ENCODE measurements around the gene MAP2K5. TPM values are rescaled to one million over a fixed set of nuclear protein-coding genes. Genes with fewer than 3 reads are reported as not detected.

Gene MAP2K5
- total RNA-seq, 1 experiment from 2014 or later: 13.6 TPM

- no peaks in the 10 kb centered on the region for H3K9me3 Mint-ChIP-seq
- no peaks in the 10 kb centered on the region for H3K36me3 Mint-ChIP-seq
- H3K4me3 Mint-ChIP-seq: no peak overlapping the region
- no peak overlapping the region for H3K27ac Mint-ChIP-seq
- no peak for DNase-seq (ENCODE audit: low spot score)
- CTCF ChIA-PET: no interaction called here
- TF ChIP-seq SMAD4 (CRISPR knock-in tag; IDR thresholded peaks at IDR 0.05) (no peak), ZSCAN18 (CRISPR knock-in tag; IDR thresholded peaks at IDR 0.05) (no peak), NFATC4 (CRISPR knock-in tag; IDR thresholded peaks at IDR 0.05) (no peak), ZNF138 (CRISPR knock-in tag; conservative IDR thresholded peaks at IDR 0.05) (no peak), E2F4 (CRISPR knock-in tag; IDR thresholded peaks at IDR 0.05; ENCODE audit: borderline replicate concordance, low read depth) (no peak), RELA (CRISPR knock-in tag; IDR thresholded peaks at IDR 0.05; ENCODE audit: borderline replicate concordance) (no peak), ZNF263 (CRISPR knock-in tag; IDR thresholded peaks at IDR 0.05; ENCODE audit: low read depth) (no peak), NFYB (CRISPR knock-in tag; conservative IDR thresholded peaks at IDR 0.05; ENCODE audit: low read depth) (no peak), USF1 (CRISPR knock-in tag; IDR thresholded peaks at IDR 0.05) (no peak), ZNF219 (CRISPR knock-in tag; IDR thresholded peaks at IDR 0.05; ENCODE audit: borderline replicate concordance) (no peak)
- peaks cover 7% of the 10 kb centered on the region for H3K4me1 Mint-ChIP-seq
- H3K27me3 Mint-ChIP-seq (ENCODE audit: low read depth): no peaks in the 10 kb centered on the region
- no peak for ATAC-seq
- POLR2A ChIA-PET: no interaction called here
These were observed 173.7 kb downstream of the MAP2K5 start for GRCh38 chr15:67716171-67716570.

- Mint-ChIP-seq H3K4me3 (no peak overlapping the region), H3K9me3 (no peaks in the 10 kb centered on the region), H3K27ac (no peak overlapping the region), H3K36me3 (no peaks in the 10 kb centered on the region), H3K27me3 (ENCODE audit: low read depth) (no peaks in the 10 kb centered on the region), H3K4me1 (0 out of 2 replicates have a peak, but pooled peaks cover 3% of the 10 kb centered on the region)
- CTCF ChIA-PET: no interaction called here
- ATAC-seq (no peak), DNase-seq (ENCODE audit: low spot score) (no peak)
- POLR2A ChIA-PET: no interaction called here
- TF ChIP-seq, protein P1, sequence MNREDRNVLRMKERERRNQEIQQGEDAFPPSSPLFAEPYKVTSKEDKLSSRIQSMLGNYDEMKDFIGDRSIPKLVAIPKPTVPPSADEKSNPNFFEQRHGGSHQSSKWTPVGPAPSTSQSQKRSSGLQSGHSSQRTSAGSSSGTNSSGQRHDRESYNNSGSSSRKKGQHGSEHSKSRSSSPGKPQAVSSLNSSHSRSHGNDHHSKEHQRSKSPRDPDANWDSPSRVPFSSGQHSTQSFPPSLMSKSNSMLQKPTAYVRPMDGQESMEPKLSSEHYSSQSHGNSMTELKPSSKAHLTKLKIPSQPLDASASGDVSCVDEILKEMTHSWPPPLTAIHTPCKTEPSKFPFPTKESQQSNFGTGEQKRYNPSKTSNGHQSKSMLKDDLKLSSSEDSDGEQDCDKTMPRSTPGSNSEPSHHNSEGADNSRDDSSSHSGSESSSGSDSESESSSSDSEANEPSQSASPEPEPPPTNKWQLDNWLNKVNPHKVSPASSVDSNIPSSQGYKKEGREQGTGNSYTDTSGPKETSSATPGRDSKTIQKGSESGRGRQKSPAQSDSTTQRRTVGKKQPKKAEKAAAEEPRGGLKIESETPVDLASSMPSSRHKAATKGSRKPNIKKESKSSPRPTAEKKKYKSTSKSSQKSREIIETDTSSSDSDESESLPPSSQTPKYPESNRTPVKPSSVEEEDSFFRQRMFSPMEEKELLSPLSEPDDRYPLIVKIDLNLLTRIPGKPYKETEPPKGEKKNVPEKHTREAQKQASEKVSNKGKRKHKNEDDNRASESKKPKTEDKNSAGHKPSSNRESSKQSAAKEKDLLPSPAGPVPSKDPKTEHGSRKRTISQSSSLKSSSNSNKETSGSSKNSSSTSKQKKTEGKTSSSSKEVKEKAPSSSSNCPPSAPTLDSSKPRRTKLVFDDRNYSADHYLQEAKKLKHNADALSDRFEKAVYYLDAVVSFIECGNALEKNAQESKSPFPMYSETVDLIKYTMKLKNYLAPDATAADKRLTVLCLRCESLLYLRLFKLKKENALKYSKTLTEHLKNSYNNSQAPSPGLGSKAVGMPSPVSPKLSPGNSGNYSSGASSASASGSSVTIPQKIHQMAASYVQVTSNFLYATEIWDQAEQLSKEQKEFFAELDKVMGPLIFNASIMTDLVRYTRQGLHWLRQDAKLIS (CRISPR knock-in tag; IDR thresholded peaks at IDR 0.05; ENCODE audit: borderline replicate concordance): no peak
- TF ChIP-seq, protein P2, sequence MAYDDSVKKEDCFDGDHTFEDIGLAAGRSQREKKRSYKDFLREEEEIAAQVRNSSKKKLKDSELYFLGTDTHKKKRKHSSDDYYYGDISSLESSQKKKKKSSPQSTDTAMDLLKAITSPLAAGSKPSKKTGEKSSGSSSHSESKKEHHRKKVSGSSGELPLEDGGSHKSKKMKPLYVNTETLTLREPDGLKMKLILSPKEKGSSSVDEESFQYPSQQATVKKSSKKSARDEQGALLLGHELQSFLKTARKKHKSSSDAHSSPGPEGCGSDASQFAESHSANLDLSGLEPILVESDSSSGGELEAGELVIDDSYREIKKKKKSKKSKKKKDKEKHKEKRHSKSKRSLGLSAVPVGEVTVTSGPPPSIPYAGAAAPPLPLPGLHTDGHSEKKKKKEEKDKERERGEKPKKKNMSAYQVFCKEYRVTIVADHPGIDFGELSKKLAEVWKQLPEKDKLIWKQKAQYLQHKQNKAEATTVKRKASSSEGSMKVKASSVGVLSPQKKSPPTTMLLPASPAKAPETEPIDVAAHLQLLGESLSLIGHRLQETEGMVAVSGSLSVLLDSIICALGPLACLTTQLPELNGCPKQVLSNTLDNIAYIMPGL (CRISPR knock-in tag; IDR thresholded peaks at IDR 0.05): no peak
- TF ChIP-seq EMX1 (CRISPR knock-in tag; IDR thresholded peaks at IDR 0.05) (no peak), NR3C1 (CRISPR knock-in tag; conservative IDR thresholded peaks at IDR 0.05; ENCODE audit: low read depth) (no peak), ETV6 (CRISPR knock-in tag; IDR thresholded peaks at IDR 0.05) (no peak), ZNF317 (CRISPR knock-in tag; IDR thresholded peaks at IDR 0.05; ENCODE audit: borderline replicate concordance, low read depth) (no peak), ELF4 (CRISPR knock-in tag; IDR thresholded peaks at IDR 0.05; ENCODE audit: low read depth) (no peak), HMGA2 (CRISPR knock-in tag; IDR thresholded peaks at IDR 0.05) (no peak)
- TF ChIP-seq, protein P3, sequence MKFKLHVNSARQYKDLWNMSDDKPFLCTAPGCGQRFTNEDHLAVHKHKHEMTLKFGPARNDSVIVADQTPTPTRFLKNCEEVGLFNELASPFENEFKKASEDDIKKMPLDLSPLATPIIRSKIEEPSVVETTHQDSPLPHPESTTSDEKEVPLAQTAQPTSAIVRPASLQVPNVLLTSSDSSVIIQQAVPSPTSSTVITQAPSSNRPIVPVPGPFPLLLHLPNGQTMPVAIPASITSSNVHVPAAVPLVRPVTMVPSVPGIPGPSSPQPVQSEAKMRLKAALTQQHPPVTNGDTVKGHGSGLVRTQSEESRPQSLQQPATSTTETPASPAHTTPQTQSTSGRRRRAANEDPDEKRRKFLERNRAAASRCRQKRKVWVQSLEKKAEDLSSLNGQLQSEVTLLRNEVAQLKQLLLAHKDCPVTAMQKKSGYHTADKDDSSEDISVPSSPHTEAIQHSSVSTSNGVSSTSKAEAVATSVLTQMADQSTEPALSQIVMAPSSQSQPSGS (CRISPR knock-in tag; IDR thresholded peaks at IDR 0.05; ENCODE audit: borderline replicate concordance, low read depth): no peak
- TF ChIP-seq, protein P4, sequence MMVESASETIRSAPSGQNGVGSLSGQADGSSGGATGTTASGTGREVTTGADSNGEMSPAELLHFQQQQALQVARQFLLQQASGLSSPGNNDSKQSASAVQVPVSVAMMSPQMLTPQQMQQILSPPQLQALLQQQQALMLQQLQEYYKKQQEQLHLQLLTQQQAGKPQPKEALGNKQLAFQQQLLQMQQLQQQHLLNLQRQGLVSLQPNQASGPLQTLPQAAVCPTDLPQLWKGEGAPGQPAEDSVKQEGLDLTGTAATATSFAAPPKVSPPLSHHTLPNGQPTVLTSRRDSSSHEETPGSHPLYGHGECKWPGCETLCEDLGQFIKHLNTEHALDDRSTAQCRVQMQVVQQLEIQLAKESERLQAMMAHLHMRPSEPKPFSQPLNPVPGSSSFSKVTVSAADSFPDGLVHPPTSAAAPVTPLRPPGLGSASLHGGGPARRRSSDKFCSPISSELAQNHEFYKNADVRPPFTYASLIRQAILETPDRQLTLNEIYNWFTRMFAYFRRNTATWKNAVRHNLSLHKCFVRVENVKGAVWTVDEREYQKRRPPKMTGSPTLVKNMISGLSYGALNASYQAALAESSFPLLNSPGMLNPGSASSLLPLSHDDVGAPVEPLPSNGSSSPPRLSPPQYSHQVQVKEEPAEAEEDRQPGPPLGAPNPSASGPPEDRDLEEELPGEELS (CRISPR knock-in tag; IDR thresholded peaks at IDR 0.05): no peak
These were observed 175.3 kb downstream of the MAP2K5 start for GRCh38 chr15:67717776-67718175.

Data from WTC11 (cell line).